ENCODE measurements around the gene GP1BB.

DNA sequence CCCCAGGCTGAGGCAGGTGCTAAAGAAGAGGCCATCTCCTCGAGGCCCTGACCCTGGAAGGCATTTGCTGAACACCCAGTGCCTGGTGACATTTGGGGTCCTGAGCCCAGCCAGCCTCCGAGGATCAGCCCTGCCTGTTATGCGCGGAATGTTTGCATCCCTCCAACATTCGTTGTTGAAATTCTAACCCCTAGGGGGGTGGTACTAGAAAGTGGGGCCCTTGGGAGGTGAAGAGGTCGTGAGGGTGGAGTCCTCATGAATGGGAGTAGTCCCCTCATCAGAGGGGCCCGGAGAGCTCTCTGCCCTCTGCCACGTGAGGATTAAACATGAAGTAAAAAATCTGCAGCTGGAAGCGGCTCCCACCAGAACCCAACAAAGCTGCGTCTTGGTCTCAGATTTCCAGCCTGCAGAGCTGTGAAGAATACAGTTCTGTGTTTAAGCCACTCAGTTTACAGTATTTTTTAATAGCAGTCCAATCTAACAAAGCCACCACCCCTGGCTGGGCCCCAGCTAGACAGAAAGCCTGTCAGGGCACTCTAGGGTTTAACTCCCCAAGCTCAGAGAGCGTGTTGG is 44.3 kb upstream of the GP1BB start:
- TF ChIP-seq CTCF (IDR thresholded peaks at IDR 0.05), result no peak
- TF ChIP-seq POLR2A (IDR thresholded peaks at IDR 0.05), result no peak

Data from lower leg skin (tissue), 3 donors.